GM12878 (cell line): ENCODE results near the gene HEATR3. TPM values are rescaled to one million over a fixed set of nuclear protein-coding genes. Genes with fewer than 3 reads are reported as not detected.

Experiments used
- BACH1 ChIP-seq: fragments of 450-650 bp; IDR thresholded peaks from 2 replicates; pipeline ENCODE4 v1.6.1; 2017; ENCODE audit warnings: mild to moderate bottlenecking, borderline replicate concordance
- CUX1 ChIP-seq: IDR thresholded peaks from 2 replicates; pipeline ENCODE4 v1.6.1; 2012; ENCODE audit warnings: improper control_type of control experiment, low read depth, low read length; ENCODE audit not compliant: insufficient replicate concordance
- DPF2 ChIP-seq: fragments of 450-650 bp; IDR thresholded peaks from 2 replicates; pipeline ENCODE4 v1.6.1; 2017; ENCODE audit warnings: mild to moderate bottlenecking
- EGR1 ChIP-seq, 2 experiments: IDR thresholded peaks; 1 replicate in 1 of 2; 2 replicates in 1 of 2; pipeline ENCODE4 v1.6.1; 2011 to 2012; ENCODE audit warnings: low read depth in 2 of 2, low read length in 2 of 2, borderline replicate concordance in 1 of 2, mild to moderate bottlenecking in 1 of 2, moderate library complexity in 1 of 2
- ELK1 ChIP-seq: IDR thresholded peaks from 2 replicates; pipeline ENCODE4 v1.6.1; 2012; ENCODE audit warnings: low read depth, low read length, improper control_type of control experiment
- GATAD2B ChIP-seq: fragments of 450-650 bp; conservative IDR thresholded peaks from 2 replicates; pipeline ENCODE4 v1.6.1; 2017; ENCODE audit warnings: low read depth, mild to moderate bottlenecking, moderate library complexity
- KDM1A ChIP-seq: fragments of 200-600 bp; sonication (generic); IDR thresholded peaks from 2 replicates; pipeline ENCODE4 v1.6.1; 2016; ENCODE audit warnings: borderline replicate concordance
- POLR2AphosphoS5 ChIP-seq: IDR thresholded peaks from 2 replicates; pipeline ENCODE4 v1.6.1; 2011; ENCODE audit warnings: mild to moderate bottlenecking, low read length, inconsistent platforms
- RB1 ChIP-seq: fragments of 450-650 bp; formaldehyde crosslinking; IDR thresholded peaks from 2 replicates; pipeline ENCODE4 v1.6.1; 2017; ENCODE audit warnings: mild to moderate bottlenecking, borderline replicate concordance
- RCOR1 ChIP-seq: conservative IDR thresholded peaks from 2 replicates; pipeline ENCODE4 v1.6.1; 2012; ENCODE audit warnings: low read depth, low read length, improper control_type of control experiment
- SMAD5 ChIP-seq: IDR thresholded peaks from 2 replicates; pipeline ENCODE4 v1.6.1; 2016; ENCODE audit warnings: antibody characterized with exemption, low read depth
- ZNF384 ChIP-seq: IDR thresholded peaks from 2 replicates; pipeline ENCODE4 v1.6.1; 2012; ENCODE audit warnings: low read depth, mild to moderate bottlenecking, low read length, improper control_type of control experiment, borderline replicate concordance
- polyA plus RNA-seq, 11 experiments: library from polyadenylated mRNA; depleted of rRNA in 4 of 11; unstranded in 6 of 11; stranded (reverse) in 5 of 11; fragments of >200 nt; fragmentation: Nextera tagmentation in 4 of 11; fragmentation: Illumina TruSeq in 1 of 11; extraction: Ambion mirVana in 4 of 11; extraction: Trizol in 1 of 11; gene quantifications; 1 replicate in 1 of 11; 2 replicates in 10 of 11; pipeline versions ENCODE4 v1.2.1 to v1.2.3, GENCODE V29; 2011 to 2016; ENCODE audit warnings: inconsistent platforms in 2 of 11, missing spikeins in 2 of 11, low read depth in 1 of 11
- total RNA-seq, 4 experiments: library from RNA; depleted of rRNA in 3 of 4; stranded (reverse); fragments of >200 nt in 3 of 4; fragmentation: Illumina TruSeq in 1 of 4; extraction: Trizol in 1 of 4; gene quantifications; 2 replicates each; pipeline versions ENCODE4 v1.2.1 to v1.2.3, GENCODE V29; 2013 to 2021
- TF ChIP-seq, protein P1 (sequence below): fragments of 450-650 bp; IDR thresholded peaks from 2 replicates; pipeline ENCODE4 v1.6.1; 2017; ENCODE audit warnings: borderline replicate concordance
- TF ChIP-seq, protein P2 (sequence below): fragments of 450-650 bp; IDR thresholded peaks from 2 replicates; pipeline ENCODE4 v1.6.1; 2016; ENCODE audit warnings: mild to moderate bottlenecking
- TF ChIP-seq, protein P3 (sequence below): fragments of 450-650 bp; IDR thresholded peaks from 2 replicates; pipeline ENCODE4 v1.6.1; 2017; ENCODE audit warnings: mild to moderate bottlenecking, moderate library complexity

HEATR3 gene
- total and polyA plus RNA-seq, 10 of the 15 experiments (the other 5 are each of a cell fraction or from before 2014, with no cell fraction given) = 1.5 to 30.0 (median 17.7) TPM

DNA sequence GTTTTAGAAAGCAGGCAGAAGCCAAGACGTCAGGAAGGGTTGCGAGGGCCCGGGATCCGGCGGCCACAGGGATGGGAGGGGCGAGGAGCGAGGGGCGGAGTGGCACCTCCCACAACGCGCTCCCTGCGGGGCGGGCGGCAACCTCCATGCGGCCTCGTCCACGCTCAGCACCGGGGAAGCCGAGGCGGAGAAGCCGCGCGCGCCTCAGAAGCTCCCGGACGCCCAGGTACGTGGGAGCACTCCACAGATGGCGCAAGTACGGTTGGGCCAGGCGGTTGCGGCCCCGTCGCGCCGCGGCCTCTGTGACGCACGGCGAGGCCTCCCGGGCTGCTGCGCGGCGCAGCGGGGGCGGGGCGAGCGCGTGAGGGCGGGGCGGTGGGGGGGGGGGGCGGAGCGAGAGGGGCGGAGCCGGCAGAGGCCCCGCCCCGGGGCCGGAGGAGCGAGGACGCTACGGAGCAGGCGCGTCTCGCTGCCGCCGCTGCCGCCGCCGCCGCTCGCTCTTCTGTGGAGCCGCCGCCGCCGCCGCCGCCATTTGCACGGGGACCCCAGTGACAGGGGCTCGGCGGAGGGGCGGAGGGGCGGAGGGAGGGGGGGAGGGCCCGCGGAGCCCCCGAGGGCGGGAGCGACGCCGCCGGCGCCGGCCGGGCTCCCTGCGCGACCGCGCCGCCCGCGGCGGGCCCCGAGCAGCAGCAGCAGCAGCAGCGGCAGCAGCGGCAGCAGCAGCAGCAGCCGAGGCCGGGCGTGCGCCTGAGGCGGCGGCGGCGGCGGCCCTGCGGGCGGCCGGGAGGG, 87.2 kb downstream of the HEATR3 start, which contains the start of gene TENT4B (continued):
- TF ChIP-seq RB1 = peak; percentile 26; the same call in 1 of the 2 replicates
- TF ChIP-seq, protein P1, sequence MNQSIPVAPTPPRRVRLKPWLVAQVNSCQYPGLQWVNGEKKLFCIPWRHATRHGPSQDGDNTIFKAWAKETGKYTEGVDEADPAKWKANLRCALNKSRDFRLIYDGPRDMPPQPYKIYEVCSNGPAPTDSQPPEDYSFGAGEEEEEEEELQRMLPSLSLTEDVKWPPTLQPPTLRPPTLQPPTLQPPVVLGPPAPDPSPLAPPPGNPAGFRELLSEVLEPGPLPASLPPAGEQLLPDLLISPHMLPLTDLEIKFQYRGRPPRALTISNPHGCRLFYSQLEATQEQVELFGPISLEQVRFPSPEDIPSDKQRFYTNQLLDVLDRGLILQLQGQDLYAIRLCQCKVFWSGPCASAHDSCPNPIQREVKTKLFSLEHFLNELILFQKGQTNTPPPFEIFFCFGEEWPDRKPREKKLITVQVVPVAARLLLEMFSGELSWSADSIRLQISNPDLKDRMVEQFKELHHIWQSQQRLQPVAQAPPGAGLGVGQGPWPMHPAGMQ = no peak
- TF ChIP-seq BACH1 = peak; percentile 85
- TF ChIP-seq SMAD5 = peak; percentile 51; the same call in 1 of the 2 replicates
- TF ChIP-seq, protein P2, sequence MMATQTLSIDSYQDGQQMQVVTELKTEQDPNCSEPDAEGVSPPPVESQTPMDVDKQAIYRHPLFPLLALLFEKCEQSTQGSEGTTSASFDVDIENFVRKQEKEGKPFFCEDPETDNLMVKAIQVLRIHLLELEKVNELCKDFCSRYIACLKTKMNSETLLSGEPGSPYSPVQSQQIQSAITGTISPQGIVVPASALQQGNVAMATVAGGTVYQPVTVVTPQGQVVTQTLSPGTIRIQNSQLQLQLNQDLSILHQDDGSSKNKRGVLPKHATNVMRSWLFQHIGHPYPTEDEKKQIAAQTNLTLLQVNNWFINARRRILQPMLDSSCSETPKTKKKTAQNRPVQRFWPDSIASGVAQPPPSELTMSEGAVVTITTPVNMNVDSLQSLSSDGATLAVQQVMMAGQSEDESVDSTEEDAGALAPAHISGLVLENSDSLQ = peak; percentile 65
- TF ChIP-seq ZNF384 = peak; percentile 14; the same call in 1 of the 2 replicates
- peak; percentile 27 to 69; a peak in 2 of 3 replicates for TF ChIP-seq EGR1 (IDR thresholded peaks at IDR 0.05; ENCODE audit: borderline replicate concordance in 1 of 2, low read depth in 2 of 2, low read length in 2 of 2)
- TF ChIP-seq KDM1A = no peak
- TF ChIP-seq, protein P3, sequence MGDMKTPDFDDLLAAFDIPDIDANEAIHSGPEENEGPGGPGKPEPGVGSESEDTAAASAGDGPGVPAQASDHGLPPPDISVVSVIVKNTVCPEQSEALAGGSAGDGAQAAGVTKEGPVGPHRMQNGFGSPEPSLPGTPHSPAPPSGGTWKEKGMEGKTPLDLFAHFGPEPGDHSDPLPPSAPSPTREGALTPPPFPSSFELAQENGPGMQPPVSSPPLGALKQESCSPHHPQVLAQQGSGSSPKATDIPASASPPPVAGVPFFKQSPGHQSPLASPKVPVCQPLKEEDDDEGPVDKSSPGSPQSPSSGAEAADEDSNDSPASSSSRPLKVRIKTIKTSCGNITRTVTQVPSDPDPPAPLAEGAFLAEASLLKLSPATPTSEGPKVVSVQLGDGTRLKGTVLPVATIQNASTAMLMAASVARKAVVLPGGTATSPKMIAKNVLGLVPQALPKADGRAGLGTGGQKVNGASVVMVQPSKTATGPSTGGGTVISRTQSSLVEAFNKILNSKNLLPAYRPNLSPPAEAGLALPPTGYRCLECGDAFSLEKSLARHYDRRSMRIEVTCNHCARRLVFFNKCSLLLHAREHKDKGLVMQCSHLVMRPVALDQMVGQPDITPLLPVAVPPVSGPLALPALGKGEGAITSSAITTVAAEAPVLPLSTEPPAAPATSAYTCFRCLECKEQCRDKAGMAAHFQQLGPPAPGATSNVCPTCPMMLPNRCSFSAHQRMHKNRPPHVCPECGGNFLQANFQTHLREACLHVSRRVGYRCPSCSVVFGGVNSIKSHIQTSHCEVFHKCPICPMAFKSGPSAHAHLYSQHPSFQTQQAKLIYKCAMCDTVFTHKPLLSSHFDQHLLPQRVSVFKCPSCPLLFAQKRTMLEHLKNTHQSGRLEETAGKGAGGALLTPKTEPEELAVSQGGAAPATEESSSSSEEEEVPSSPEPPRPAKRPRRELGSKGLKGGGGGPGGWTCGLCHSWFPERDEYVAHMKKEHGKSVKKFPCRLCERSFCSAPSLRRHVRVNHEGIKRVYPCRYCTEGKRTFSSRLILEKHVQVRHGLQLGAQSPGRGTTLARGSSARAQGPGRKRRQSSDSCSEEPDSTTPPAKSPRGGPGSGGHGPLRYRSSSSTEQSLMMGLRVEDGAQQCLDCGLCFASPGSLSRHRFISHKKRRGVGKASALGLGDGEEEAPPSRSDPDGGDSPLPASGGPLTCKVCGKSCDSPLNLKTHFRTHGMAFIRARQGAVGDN = peak; percentile 63; the same call in 1 of the 2 replicates
- no peak for TF ChIP-seq CUX1
- peak; percentile 71 for TF ChIP-seq GATAD2B
- peak; percentile 60; the same call in 1 of the 2 replicates for TF ChIP-seq DPF2
- TF ChIP-seq RCOR1 = 0 out of 2 replicates have a peak, but pooled peaks have one; percentile 14
- peak; percentile 74; the same call in 1 of the 2 replicates for TF ChIP-seq POLR2AphosphoS5
- TF ChIP-seq ELK1 = 0 out of 2 replicates have a peak, but pooled peaks have one; percentile 25
